ENCODE results near the gene LMO1. TPM values are rescaled to one million over a fixed set of nuclear protein-coding genes. Genes with fewer than 3 reads are reported as not detected.

Gene LMO1
- total RNA-seq, 4 donors from 2014 or later = not detected

DNA sequence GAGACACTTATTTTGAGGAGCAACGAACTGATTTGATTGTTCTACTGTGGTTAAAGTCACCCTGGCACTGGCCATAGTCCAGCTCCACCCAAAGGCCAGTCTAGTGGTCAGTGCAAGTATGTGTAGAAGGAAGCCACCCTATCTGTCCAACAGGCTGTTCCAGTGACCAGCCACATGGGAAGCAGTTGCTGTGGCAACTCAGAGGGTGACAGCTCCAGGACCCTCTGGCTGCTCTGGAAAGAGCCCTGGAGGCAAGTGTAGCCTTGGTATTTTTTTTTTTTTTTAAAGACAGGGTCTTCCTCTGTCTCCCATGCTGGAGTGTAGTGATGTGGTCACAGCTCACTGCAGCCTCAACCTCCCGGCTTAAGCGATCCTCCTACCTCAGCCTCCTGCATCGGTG is 27.8 kb downstream of the LMO1 start:
- ATAC-seq (ENCODE audit: low FRiP score) (no peak), DNase-seq (ENCODE audit: low spot score) (no peak)
- TF ChIP-seq, protein P1, sequence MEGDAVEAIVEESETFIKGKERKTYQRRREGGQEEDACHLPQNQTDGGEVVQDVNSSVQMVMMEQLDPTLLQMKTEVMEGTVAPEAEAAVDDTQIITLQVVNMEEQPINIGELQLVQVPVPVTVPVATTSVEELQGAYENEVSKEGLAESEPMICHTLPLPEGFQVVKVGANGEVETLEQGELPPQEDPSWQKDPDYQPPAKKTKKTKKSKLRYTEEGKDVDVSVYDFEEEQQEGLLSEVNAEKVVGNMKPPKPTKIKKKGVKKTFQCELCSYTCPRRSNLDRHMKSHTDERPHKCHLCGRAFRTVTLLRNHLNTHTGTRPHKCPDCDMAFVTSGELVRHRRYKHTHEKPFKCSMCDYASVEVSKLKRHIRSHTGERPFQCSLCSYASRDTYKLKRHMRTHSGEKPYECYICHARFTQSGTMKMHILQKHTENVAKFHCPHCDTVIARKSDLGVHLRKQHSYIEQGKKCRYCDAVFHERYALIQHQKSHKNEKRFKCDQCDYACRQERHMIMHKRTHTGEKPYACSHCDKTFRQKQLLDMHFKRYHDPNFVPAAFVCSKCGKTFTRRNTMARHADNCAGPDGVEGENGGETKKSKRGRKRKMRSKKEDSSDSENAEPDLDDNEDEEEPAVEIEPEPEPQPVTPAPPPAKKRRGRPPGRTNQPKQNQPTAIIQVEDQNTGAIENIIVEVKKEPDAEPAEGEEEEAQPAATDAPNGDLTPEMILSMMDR (IDR thresholded peaks at IDR 0.05) = no peak

DNA sequence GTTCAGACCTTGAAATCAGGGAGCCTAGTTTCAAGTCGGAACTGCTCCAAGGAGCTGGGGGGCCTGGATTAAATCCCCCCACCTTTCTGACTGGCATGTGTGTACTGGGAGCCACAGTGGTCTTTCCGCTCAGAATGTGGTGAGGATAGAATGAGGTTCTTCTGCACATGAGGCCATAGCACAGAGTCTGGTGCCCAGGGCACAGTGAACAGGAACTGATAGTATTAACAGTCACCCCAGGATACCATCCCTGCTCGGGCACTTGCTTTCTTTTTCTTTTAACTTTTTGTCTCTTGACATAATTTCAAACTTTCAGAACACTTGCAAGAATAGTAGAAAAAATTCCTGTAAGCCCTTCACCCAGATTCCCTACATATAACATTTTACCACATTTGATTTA is 28.8 kb downstream of the LMO1 start:
- DNase-seq (ENCODE audit: low spot score) = no peak
- no peak for ATAC-seq (ENCODE audit: low FRiP score)
- TF ChIP-seq, protein P1 (IDR thresholded peaks at IDR 0.05) = no peak

DNA sequence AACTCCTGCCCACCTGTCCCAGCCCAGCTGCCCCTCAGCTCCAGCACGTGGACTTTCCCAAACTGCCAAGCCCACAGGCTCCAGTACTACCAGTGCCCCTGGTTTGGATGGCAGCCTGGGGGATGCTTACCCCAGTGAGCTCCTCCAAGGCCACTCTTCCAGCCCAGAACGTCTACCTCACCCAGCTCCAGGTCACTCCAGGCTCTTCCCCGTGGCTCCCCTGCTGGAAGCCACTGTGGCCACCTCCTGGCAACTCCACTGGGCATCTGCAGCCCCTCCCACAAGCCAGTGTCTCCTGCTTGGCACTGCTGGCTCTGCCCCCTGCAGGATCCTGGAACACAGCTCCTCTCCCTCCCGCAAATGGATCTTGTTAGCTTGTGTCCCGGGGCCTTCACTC is 29.3 kb downstream of the LMO1 start:
- TF ChIP-seq, protein P1 (IDR thresholded peaks at IDR 0.05) = no peak
- ATAC-seq (ENCODE audit: low FRiP score) = no peak
- DNase-seq (ENCODE audit: low spot score) = no peak

DNA sequence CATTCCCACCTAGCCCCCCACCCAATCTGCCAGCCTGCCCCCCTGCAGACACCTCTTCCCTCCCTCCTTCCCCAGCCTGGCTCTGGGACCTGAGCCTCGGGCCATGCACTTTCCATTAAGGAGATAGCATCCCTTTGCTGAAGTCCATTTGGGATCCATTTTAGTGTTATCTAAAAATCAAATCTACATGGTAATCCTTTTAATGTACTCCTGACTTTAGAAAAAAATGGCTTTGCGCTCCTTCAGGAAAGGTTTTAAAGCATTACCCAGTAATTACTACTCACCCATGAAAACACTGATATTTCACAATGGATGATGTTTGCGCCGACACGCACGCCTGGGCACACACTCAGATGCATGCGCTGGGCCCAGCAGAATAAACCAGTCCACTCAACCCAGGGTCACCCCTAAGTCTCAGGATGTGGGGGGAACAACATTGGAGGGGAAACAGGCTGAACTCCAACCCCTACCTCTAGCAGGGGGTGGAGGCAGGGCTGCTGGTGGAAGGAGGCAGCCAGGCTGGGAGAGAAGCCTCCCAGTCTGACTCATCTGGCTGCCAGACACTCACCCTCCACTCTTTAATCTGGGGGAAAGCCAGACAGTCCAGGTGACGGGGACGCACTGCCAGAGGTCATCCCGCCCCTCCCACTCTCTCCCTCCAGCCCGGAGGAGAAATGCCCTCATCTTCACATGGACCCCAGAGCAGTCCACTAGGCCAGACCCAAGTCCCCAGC is 29.8 kb downstream of the LMO1 start:
- ATAC-seq (ENCODE audit: low FRiP score) = peak; percentile 89
- TF ChIP-seq, protein P1 (IDR thresholded peaks at IDR 0.05) = no peak
- DNase-seq (ENCODE audit: low spot score) = no peak

GRCh38 chr11:8232849-8233606 is 30.6 kb downstream of the LMO1 start:
- ATAC-seq (ENCODE audit: low FRiP score) = no peak

GRCh38 chr11:8232414-8232813 is 31.3 kb downstream of the LMO1 start:
- ATAC-seq (ENCODE audit: low FRiP score) (no peak), DNase-seq (ENCODE audit: low spot score) (no peak)
- TF ChIP-seq, protein P1 (IDR thresholded peaks at IDR 0.05) = no peak

More at GRCh38 chr11:8232849-8233606, 30.6 kb downstream of the LMO1 start:
- no peak for DNase-seq (ENCODE audit: low spot score)
- TF ChIP-seq, protein P1 (IDR thresholded peaks at IDR 0.05) = no peak
